ENCODE measurements around the gene SLC43A2. TPM values are rescaled to one million over a fixed set of nuclear protein-coding genes. Genes with fewer than 3 reads are reported as not detected.

Gene SLC43A2
- total and polyA plus RNA-seq, 2 of the 13 experiments (the other 11 are each of a cell fraction or from before 2014, with no cell fraction given) = 7.3 to 20.0 TPM

DNA sequence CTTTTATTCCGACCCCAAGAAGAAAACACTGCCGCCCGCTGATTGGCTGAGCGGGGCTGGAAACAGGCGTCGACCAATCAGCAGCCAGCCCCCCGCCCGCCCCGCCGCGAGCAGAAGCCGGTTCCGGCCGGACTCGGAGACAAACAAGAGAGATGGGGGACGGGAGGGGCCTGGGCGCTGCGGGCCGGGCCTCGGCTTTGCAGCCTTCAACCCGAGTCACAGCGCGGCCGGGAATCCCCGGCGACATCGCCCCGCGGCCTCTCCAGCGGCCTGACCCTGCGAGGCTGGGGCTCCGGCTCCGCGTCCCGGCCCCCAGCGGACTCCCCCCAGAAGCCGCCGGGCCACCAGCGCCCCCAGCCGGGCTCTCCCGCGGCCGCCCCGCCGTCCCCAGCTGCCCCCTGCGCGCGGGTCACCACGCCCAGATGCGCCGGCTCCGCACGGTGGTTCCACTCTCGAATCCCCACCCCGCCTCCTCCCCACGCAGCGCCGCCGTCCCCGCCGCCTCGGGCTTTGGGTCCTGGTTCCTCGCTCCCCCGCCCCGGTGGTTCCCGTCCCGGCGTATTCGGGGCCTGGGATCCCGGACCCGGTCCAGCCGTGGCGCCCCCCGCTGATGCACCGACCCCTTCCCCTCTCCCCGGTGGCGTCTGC is 346 bp upstream of the SLC43A2 start (continued):
- TF ChIP-seq ZFP41 (CRISPR knock-in tag; IDR thresholded peaks at IDR 0.05; ENCODE audit: borderline replicate concordance) (no peak), GLI4 (CRISPR knock-in tag; IDR thresholded peaks at IDR 0.05; ENCODE audit: borderline replicate concordance) (no peak), ZNF773 (CRISPR knock-in tag; IDR thresholded peaks at IDR 0.05; ENCODE audit: borderline replicate concordance) (peak; percentile 16; the same call in 1 of the 2 replicates), THRA (CRISPR knock-in tag; IDR thresholded peaks at IDR 0.05; ENCODE audit: borderline replicate concordance) (peak; percentile 29; the same call in 1 of the 2 replicates), PHB2 (IDR thresholded peaks at IDR 0.05; ENCODE audit: partially characterized antibody) (no peak), ZNF790 (CRISPR knock-in tag; IDR thresholded peaks at IDR 0.05; ENCODE audit: borderline replicate concordance) (peak; percentile 72; the same call in 1 of the 2 replicates), ELF3 (CRISPR knock-in tag; IDR thresholded peaks at IDR 0.05) (no peak), ZNF589 (CRISPR knock-in tag; conservative IDR thresholded peaks at IDR 0.05) (no peak), ZNF282 (IDR thresholded peaks at IDR 0.05; ENCODE audit: partially characterized antibody) (no peak), SRY (CRISPR knock-in tag; IDR thresholded peaks at IDR 0.05) (no peak), ARHGAP35 (CRISPR knock-in tag; IDR thresholded peaks at IDR 0.05; ENCODE audit: borderline replicate concordance) (no peak), SP1 (IDR thresholded peaks at IDR 0.05) (no peak), SP1 (CRISPR knock-in tag; IDR thresholded peaks at IDR 0.05) (no peak), ZNF432 (CRISPR knock-in tag; IDR thresholded peaks at IDR 0.05; ENCODE audit: borderline replicate concordance) (no peak), IRX3 (CRISPR knock-in tag; IDR thresholded peaks at IDR 0.05; ENCODE audit: borderline replicate concordance, low read depth) (no peak), RBM22 (optimal IDR thresholded peaks at IDR 0.05; ENCODE audit: low read length) (no peak), ZNF878 (CRISPR knock-in tag; IDR thresholded peaks at IDR 0.05) (0 out of 2 replicates have a peak, but pooled peaks have one; percentile 5), MZF1 (CRISPR knock-in tag; IDR thresholded peaks at IDR 0.05; ENCODE audit: borderline replicate concordance) (no peak), TRIM24 (CRISPR knock-in tag; IDR thresholded peaks at IDR 0.05) (no peak), NFYB (CRISPR knock-in tag; IDR thresholded peaks at IDR 0.05) (peak; percentile 80), BORCS8-MEF2B (CRISPR knock-in tag; IDR thresholded peaks at IDR 0.05) (no peak), ZNF639 (CRISPR knock-in tag; conservative IDR thresholded peaks at IDR 0.05) (no peak)
- TF ChIP-seq, protein P1, sequence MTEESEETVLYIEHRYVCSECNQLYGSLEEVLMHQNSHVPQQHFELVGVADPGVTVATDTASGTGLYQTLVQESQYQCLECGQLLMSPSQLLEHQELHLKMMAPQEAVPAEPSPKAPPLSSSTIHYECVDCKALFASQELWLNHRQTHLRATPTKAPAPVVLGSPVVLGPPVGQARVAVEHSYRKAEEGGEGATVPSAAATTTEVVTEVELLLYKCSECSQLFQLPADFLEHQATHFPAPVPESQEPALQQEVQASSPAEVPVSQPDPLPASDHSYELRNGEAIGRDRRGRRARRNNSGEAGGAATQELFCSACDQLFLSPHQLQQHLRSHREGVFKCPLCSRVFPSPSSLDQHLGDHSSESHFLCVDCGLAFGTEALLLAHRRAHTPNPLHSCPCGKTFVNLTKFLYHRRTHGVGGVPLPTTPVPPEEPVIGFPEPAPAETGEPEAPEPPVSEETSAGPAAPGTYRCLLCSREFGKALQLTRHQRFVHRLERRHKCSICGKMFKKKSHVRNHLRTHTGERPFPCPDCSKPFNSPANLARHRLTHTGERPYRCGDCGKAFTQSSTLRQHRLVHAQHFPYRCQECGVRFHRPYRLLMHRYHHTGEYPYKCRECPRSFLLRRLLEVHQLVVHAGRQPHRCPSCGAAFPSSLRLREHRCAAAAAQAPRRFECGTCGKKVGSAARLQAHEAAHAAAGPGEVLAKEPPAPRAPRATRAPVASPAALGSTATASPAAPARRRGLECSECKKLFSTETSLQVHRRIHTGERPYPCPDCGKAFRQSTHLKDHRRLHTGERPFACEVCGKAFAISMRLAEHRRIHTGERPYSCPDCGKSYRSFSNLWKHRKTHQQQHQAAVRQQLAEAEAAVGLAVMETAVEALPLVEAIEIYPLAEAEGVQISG (CRISPR knock-in tag; IDR thresholded peaks at IDR 0.05) = 0 out of 2 replicates have a peak, but pooled peaks have one; percentile 35
- TF ChIP-seq, protein P2, sequence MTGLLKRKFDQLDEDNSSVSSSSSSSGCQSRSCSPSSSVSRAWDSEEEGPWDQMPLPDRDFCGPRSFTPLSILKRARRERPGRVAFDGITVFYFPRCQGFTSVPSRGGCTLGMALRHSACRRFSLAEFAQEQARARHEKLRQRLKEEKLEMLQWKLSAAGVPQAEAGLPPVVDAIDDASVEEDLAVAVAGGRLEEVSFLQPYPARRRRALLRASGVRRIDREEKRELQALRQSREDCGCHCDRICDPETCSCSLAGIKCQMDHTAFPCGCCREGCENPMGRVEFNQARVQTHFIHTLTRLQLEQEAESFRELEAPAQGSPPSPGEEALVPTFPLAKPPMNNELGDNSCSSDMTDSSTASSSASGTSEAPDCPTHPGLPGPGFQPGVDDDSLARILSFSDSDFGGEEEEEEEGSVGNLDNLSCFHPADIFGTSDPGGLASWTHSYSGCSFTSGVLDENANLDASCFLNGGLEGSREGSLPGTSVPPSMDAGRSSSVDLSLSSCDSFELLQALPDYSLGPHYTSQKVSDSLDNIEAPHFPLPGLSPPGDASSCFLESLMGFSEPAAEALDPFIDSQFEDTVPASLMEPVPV (CRISPR knock-in tag; IDR thresholded peaks at IDR 0.05) = peak; percentile 15; the same call in 1 of the 2 replicates

Data from HepG2 (cell line).